HFFc6 (cell line): ENCODE results near the gene HSPBP1. TPM values are rescaled to one million over a fixed set of nuclear protein-coding genes. Genes with fewer than 3 reads are reported as not detected.

ENCODE experiments used
- DNase-seq: peaks from one replicate; pipeline ENCODE4 v3.0.0-alpha.2; 2018
- H3K27ac Mint-ChIP-seq: 2 replicates; pipeline ENCODE4 v1.8.0; 2020; ENCODE audit warnings: mild to moderate bottlenecking, mixed read lengths
- H3K27me3 Mint-ChIP-seq: 2 replicates; pipeline ENCODE4 v1.8.0; 2021; ENCODE audit warnings: mild to moderate bottlenecking, moderate library complexity, mixed read lengths; ENCODE audit not compliant: insufficient read depth
- H3K36me3 Mint-ChIP-seq: 2 replicates; pipeline ENCODE4 v1.8.0; 2021; ENCODE audit warnings: low read depth, mixed read lengths
- H3K4me1 Mint-ChIP-seq: 2 replicates; pipeline ENCODE4 v1.8.0; 2020; ENCODE audit warnings: low read depth, mixed read lengths
- H3K4me3 Mint-ChIP-seq: 2 replicates; pipeline ENCODE4 v1.8.0; 2020; ENCODE audit warnings: mild to moderate bottlenecking, moderate library complexity, mixed read lengths
- H3K9me3 Mint-ChIP-seq: 2 replicates; pipeline ENCODE4 v1.8.0; 2020; ENCODE audit warnings: mild to moderate bottlenecking, mixed read lengths
- CTCF ChIP-seq: fragments of 200-600 bp; sonication (generic); IDR thresholded peaks from 2 replicates; pipeline ENCODE4 v1.5.0; 2021; ENCODE audit warnings: antibody characterized with exemption, mild to moderate bottlenecking
- total RNA-seq, 6 experiments: library from RNA; stranded (reverse); fragmentation: NEBNext Ultra II Directional; extraction: Animal tissue kit (Norgen Biotek cat#: 25700); gene quantifications; 2 replicates in 1 of 6; 3 replicates in 5 of 6; pipeline ENCODE4 v1.2.3, GENCODE V29; 2021

Gene HSPBP1
- total RNA-seq, 6 experiments from 2014 or later = 37.5 to 43.1 (median 42.5) TPM

- peaks cover 12% of the 10 kb centered on the region for H3K36me3 Mint-ChIP-seq
- no peak for DNase-seq
- H3K9me3 Mint-ChIP-seq = no peaks in the 10 kb centered on the region
- H3K27ac Mint-ChIP-seq = no peak overlapping the region
- H3K4me1 Mint-ChIP-seq = peaks cover 24% of the 10 kb centered on the region
- H3K27me3 Mint-ChIP-seq = peaks cover 2% of the 10 kb centered on the region; the same call in 1 of the 2 replicates
- no peak overlapping the region for H3K4me3 Mint-ChIP-seq
- TF ChIP-seq CTCF = no peak
These were observed 2.4 kb downstream of the HSPBP1 start for GRCh38 chr19:55277494-55277893.

GRCh38 chr19:55276720-55277430 is 3.0 kb downstream of the HSPBP1 start:
- no peak for TF ChIP-seq CTCF
- Mint-ChIP-seq H3K27me3 (peaks cover 2% of the 10 kb centered on the region; the same call in 1 of the 2 replicates), H3K9me3 (no peaks in the 10 kb centered on the region), H3K36me3 (peaks cover 18% of the 10 kb centered on the region), H3K4me1 (peaks cover 24% of the 10 kb centered on the region), H3K4me3 (no peak overlapping the region), H3K27ac (no peak overlapping the region)
- no peak for DNase-seq

- no peak for TF ChIP-seq CTCF
- H3K4me3 Mint-ChIP-seq = no peak overlapping the region
- H3K27me3 Mint-ChIP-seq = peaks cover 2% of the 10 kb centered on the region; the same call in 1 of the 2 replicates
- peaks cover 18% of the 10 kb centered on the region for H3K4me1 Mint-ChIP-seq
- no peak overlapping the region for H3K27ac Mint-ChIP-seq
- H3K36me3 Mint-ChIP-seq = peaks cover 22% of the 10 kb centered on the region
- no peak for DNase-seq
- no peaks in the 10 kb centered on the region for H3K9me3 Mint-ChIP-seq
These were observed 3.8 kb downstream of the HSPBP1 start for GRCh38 chr19:55275851-55276719.

DNA sequence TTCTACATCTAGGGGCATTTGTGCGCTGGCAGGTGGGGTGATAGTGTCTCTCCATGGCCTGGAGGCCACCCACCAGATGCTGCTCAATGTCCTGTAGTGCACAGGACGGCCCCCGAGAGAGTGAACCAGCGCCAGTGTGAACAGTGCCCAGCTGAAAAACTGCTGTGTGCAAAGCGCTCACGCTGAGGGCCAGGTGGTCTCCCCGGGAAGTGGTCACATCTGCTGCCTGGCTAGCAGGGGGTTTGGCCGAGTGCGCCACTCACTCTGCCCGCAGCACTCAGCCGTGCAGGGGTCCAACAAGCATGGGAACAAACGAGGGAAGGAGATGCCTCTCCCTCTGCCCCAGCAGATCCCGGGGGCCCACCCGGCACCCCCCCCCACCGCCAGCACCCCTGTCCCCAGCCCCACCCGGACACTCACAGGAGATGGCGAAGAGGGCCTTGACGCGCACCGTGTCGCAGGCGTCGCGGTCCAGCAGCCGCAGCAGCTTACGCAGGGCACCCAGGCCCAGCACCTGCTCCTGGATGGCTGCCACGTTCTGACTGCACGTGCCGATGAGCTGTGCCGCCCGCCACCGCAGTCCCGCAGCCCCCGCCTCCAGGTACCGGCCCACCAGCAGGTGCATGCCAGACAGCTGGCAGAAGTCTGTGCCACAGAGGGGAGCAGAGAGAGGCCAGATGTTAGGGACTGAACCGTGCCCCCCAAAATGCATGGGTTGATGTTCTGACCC is 5.8 kb downstream of the HSPBP1 start:
- no peak overlapping the region for H3K27ac Mint-ChIP-seq
- peaks cover 22% of the 10 kb centered on the region for H3K36me3 Mint-ChIP-seq

More for the DNA sequence above, 5.8 kb downstream of the HSPBP1 start:
- H3K27me3 Mint-ChIP-seq = peaks cover 2% of the 10 kb centered on the region; the same call in 1 of the 2 replicates
- TF ChIP-seq CTCF = no peak
- H3K4me3 Mint-ChIP-seq = no peak overlapping the region
- H3K4me1 Mint-ChIP-seq = 0 out of 2 replicates have a peak, but pooled peaks cover 3% of the 10 kb centered on the region
- no peaks in the 10 kb centered on the region for H3K9me3 Mint-ChIP-seq
- no peak for DNase-seq
